Neural cell (in vitro differentiated cells): ENCODE data around the gene THBS1. TPM values are rescaled to one million over a fixed set of nuclear protein-coding genes. Genes with fewer than 3 reads are reported as not detected.

Experiments used
- H2AFZ ChIP-seq: fragments of 200-600, 300-800 bp; sonication (generic), shearing (Covaris generic); 2 replicates; pipeline ENCODE4 v1.6.0; 2014; ENCODE audit warnings: low read depth, mild to moderate bottlenecking, antibody characterized with exemption, low read length, moderate library complexity
- H3F3A ChIP-seq: fragments of 200-600 bp; shearing (Covaris generic); 2 replicates; pipeline ENCODE4 v1.6.1; 2016; ENCODE audit warnings: mild to moderate bottlenecking, moderate library complexity, mixed read lengths, antibody characterized with exemption, low read length; ENCODE audit not compliant: insufficient read depth, poor library complexity, severe bottlenecking
- H3K27ac ChIP-seq: fragments of 200-600, 300-800 bp; sonication (generic), shearing (Covaris generic); 2 replicates; pipeline ENCODE4 v1.5.1; 2014; ENCODE audit warnings: mild to moderate bottlenecking, low read length, moderate library complexity
- H3K27me3 ChIP-seq: fragments of 300-800, 200-600 bp; sonication (generic), shearing (Covaris generic); 2 replicates; pipeline ENCODE4 v1.6.0; 2014; ENCODE audit warnings: mild to moderate bottlenecking, low read depth, low read length, moderate library complexity; ENCODE audit not compliant: insufficient read depth
- H3K36me3 ChIP-seq: fragments of 300-800, 200-600 bp; sonication (generic), shearing (Covaris generic); 2 replicates; pipeline ENCODE4 v1.5.1; 2014; ENCODE audit warnings: mild to moderate bottlenecking, antibody characterized with exemption, low read length, moderate library complexity; ENCODE audit not compliant: insufficient read depth
- H3K4me2 ChIP-seq: fragments of 300-800, 200-600 bp; sonication (generic), shearing (Covaris generic); 2 replicates; pipeline ENCODE4 v1.6.0; 2014; ENCODE audit warnings: mild to moderate bottlenecking, low read length
- H3K4me3 ChIP-seq: fragments of 300-800, 200-600 bp; sonication (generic), shearing (Covaris generic); 2 replicates; pipeline ENCODE4 v1.5.1; 2014; ENCODE audit warnings: mild to moderate bottlenecking, low read length, moderate library complexity
- H3K79me2 ChIP-seq: fragments of 200-600 bp; shearing (Covaris generic); replicated peaks from 2 replicates; pipeline ENCODE4 v1.6.0; 2014; ENCODE audit warnings: mild to moderate bottlenecking, low read length, moderate library complexity; ENCODE audit not compliant: insufficient read depth
- H3K9ac ChIP-seq: fragments of 300-800, 200-600 bp; sonication (generic), shearing (Covaris generic); 2 replicates; pipeline ENCODE4 v1.6.1; 2016; ENCODE audit warnings: mild to moderate bottlenecking, low read length, mixed read lengths
- H3K9me2 ChIP-seq: fragments of 200-600 bp; shearing (Covaris generic); 2 replicates; pipeline ENCODE4 v1.6.1; 2016; ENCODE audit warnings: mild to moderate bottlenecking, low read length, mixed read lengths; ENCODE audit not compliant: insufficient read depth
- H3K9me3 ChIP-seq: fragments of 200-600, 300-800 bp; sonication (generic), shearing (Covaris generic); 2 replicates; pipeline ENCODE4 v1.6.1; 2016; ENCODE audit warnings: mild to moderate bottlenecking, mixed run types, low read length, moderate library complexity, mixed read lengths
- H4K20me1 ChIP-seq: fragments of 200-600 bp; shearing (Covaris generic); 2 replicates; pipeline ENCODE4 v1.6.1; 2016; ENCODE audit warnings: mild to moderate bottlenecking, mixed run types; ENCODE audit not compliant: insufficient read depth
- EP300 ChIP-seq: fragments of 450-650 bp; conservative IDR thresholded peaks from 2 replicates; pipeline ENCODE4 v1.6.1; 2014; ENCODE audit warnings: antibody characterized with exemption, mild to moderate bottlenecking, moderate library complexity; ENCODE audit not compliant: poor library complexity, severe bottlenecking
- EZH2 ChIP-seq: fragments of 200-600, 300-800 bp; shearing (Covaris generic), sonication (generic); IDR thresholded peaks from 2 replicates; pipeline ENCODE4 v1.6.1; 2014; ENCODE audit warnings: antibody characterized with exemption, low read length, borderline replicate concordance, mild to moderate bottlenecking; ENCODE audit not compliant: insufficient read depth, poor library complexity, severe bottlenecking
- MXI1 ChIP-seq: fragments of 450-650 bp; conservative IDR thresholded peaks from 2 replicates; pipeline ENCODE4 v1.6.1; 2014; ENCODE audit warnings: antibody characterized with exemption, mild to moderate bottlenecking; ENCODE audit not compliant: poor library complexity, severe bottlenecking
- POLR2AphosphoS5 ChIP-seq: IDR thresholded peaks from 2 replicates; pipeline ENCODE4 v1.6.1; 2012
- RAD21 ChIP-seq: fragments of 450-650 bp; conservative IDR thresholded peaks from 2 replicates; pipeline ENCODE4 v1.6.1; 2014; ENCODE audit warnings: antibody characterized with exemption, mild to moderate bottlenecking, moderate library complexity
- REST ChIP-seq: IDR thresholded peaks from 2 replicates; pipeline ENCODE4 v1.6.1; 2012; ENCODE audit warnings: borderline replicate concordance
- SMC3 ChIP-seq: fragments of 450-650 bp; conservative IDR thresholded peaks from 2 replicates; pipeline ENCODE4 v1.6.1; 2014; ENCODE audit warnings: antibody characterized with exemption, mild to moderate bottlenecking, moderate library complexity; ENCODE audit not compliant: poor library complexity
- TAF1 ChIP-seq: IDR thresholded peaks from 2 replicates; pipeline ENCODE4 v1.6.1; 2012; ENCODE audit warnings: low read depth
- polyA plus RNA-seq: library from polyadenylated mRNA; depleted of rRNA; stranded (reverse); fragments of >200 nt; gene quantifications from 2 replicates; pipeline ENCODE4 v1.2.3, GENCODE V29; 2014
- TF ChIP-seq, protein P1 (sequence below): fragments of 450-650 bp; IDR thresholded peaks from 2 replicates; pipeline ENCODE4 v1.5.1; 2014; ENCODE audit warnings: antibody characterized with exemption, mild to moderate bottlenecking, moderate library complexity; ENCODE audit not compliant: poor library complexity, severe bottlenecking

THBS1 gene
- polyA plus RNA-seq, 1 donor from 2014 or later, result 0.22 TPM

GRCh38 chr15:39613861-39614260, 33.0 kb downstream of the THBS1 start:
- Histone ChIP-seq H3K4me2 (no peak overlapping the region), H3K27me3 (no peaks in the 10 kb centered on the region), H3K9me2 (no peaks in the 10 kb centered on the region), H3K36me3 (no peaks in the 10 kb centered on the region), H3K27ac (no peak overlapping the region), H3F3A (no peaks in the 10 kb centered on the region), H3K9ac (no peak overlapping the region), H3K4me3 (no peak overlapping the region), H4K20me1 (no peaks in the 10 kb centered on the region), H3K79me2 (no peaks in the 10 kb centered on the region), H3K9me3 (no peaks in the 10 kb centered on the region), H2AFZ (no peak overlapping the region)
- TF ChIP-seq RAD21 (no peak), REST (no peak), POLR2AphosphoS5 (no peak), EP300 (no peak), TAF1 (no peak), SMC3 (no peak), MXI1 (no peak), EZH2 (no peak)
- TF ChIP-seq, protein P1, sequence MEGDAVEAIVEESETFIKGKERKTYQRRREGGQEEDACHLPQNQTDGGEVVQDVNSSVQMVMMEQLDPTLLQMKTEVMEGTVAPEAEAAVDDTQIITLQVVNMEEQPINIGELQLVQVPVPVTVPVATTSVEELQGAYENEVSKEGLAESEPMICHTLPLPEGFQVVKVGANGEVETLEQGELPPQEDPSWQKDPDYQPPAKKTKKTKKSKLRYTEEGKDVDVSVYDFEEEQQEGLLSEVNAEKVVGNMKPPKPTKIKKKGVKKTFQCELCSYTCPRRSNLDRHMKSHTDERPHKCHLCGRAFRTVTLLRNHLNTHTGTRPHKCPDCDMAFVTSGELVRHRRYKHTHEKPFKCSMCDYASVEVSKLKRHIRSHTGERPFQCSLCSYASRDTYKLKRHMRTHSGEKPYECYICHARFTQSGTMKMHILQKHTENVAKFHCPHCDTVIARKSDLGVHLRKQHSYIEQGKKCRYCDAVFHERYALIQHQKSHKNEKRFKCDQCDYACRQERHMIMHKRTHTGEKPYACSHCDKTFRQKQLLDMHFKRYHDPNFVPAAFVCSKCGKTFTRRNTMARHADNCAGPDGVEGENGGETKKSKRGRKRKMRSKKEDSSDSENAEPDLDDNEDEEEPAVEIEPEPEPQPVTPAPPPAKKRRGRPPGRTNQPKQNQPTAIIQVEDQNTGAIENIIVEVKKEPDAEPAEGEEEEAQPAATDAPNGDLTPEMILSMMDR, result no peak

- H3K27me3 ChIP-seq, result no peaks in the 10 kb centered on the region
- no peaks in the 10 kb centered on the region for H3K9me3 ChIP-seq
- H3K4me2 ChIP-seq, result no peak overlapping the region
- H3K79me2 ChIP-seq, result no peaks in the 10 kb centered on the region
- no peaks in the 10 kb centered on the region for H4K20me1 ChIP-seq
- TF ChIP-seq RAD21 (no peak), SMC3 (no peak), POLR2AphosphoS5 (no peak), MXI1 (no peak), TAF1 (no peak), REST (no peak), EZH2 (no peak), EP300 (no peak)
- TF ChIP-seq, protein P1, result no peak
- no peaks in the 10 kb centered on the region for H3K9me2 ChIP-seq
- H3F3A ChIP-seq, result no peaks in the 10 kb centered on the region
- H2AFZ ChIP-seq, result no peak overlapping the region
- H3K27ac ChIP-seq, result no peak overlapping the region
- no peaks in the 10 kb centered on the region for H3K36me3 ChIP-seq
- H3K9ac ChIP-seq, result no peak overlapping the region
- H3K4me3 ChIP-seq, result no peak overlapping the region
Observed at GRCh38 chr15:39616731-39617455, 36.0 kb downstream of the THBS1 start.
